Stimulated activated naive B cell treated with anti-CD40 and anti-IgM and Interleukin-4, amounts not matched to agents 10 μg/mL and 1 μg/mL and 100 μg/mL, for 72 hours (primary cell): ENCODE measurements around the gene PARVG.
A peak's percentile ranks its signal among the peaks of the same experiment; 100 is the strongest.

Experiments used
- ATAC-seq, 2 donors: fragments of 150-1000 bp; cut with Tn5 transposase; replicated peaks; 2 replicates each; pipeline ENCODE4 v1.10.0; 2021; ENCODE audit warnings: moderate library complexity in 1 of 2
- DNase-seq: peaks from one replicate; pipeline ENCODE4 v3.0.0; 2021
- H3K27ac Mint-ChIP-seq: one replicate; pipeline ENCODE4 v1.8.0; 2022; ENCODE audit warnings: mild to moderate bottlenecking, mixed read lengths
- H3K27me3 Mint-ChIP-seq, 2 donors: one replicate each; pipeline ENCODE4 v1.8.0; 2022; ENCODE audit warnings: mixed read lengths in 2 of 2
- H3K36me3 Mint-ChIP-seq, 2 donors: one replicate each; pipeline ENCODE4 v1.8.0; 2022; ENCODE audit warnings: mixed read lengths in 2 of 2, mild to moderate bottlenecking in 1 of 2
- H3K4me1 Mint-ChIP-seq, 2 donors: one replicate each; pipeline ENCODE4 v1.8.0; 2022; ENCODE audit warnings: mixed read lengths in 2 of 2, mild to moderate bottlenecking in 1 of 2
- H3K4me3 Mint-ChIP-seq, 2 donors: one replicate each; pipeline ENCODE4 v1.8.0; 2022; ENCODE audit warnings: mild to moderate bottlenecking in 2 of 2, mixed read lengths in 2 of 2, moderate library complexity in 1 of 2
- H3K9me3 Mint-ChIP-seq, 2 donors: one replicate each; pipeline ENCODE4 v1.8.0; 2022; ENCODE audit warnings: mixed read lengths in 2 of 2, mild to moderate bottlenecking in 1 of 2

Gene PARVG

GRCh38 chr22:44180706-44181032 lies at the start of gene PARVG:
PARVG (plus strand) TSS chr22:44180925; CDS start chr22:44183330, 2,405 bp downstream.
- H3K27me3 Mint-ChIP-seq, result no peaks in the 10 kb centered on the region
- DNase-seq (peak; percentile 58), ATAC-seq (peak; percentile 62 to 66)
- H3K4me1 Mint-ChIP-seq, result peaks cover 29 to 59% of the 10 kb centered on the region in 2 donors
- peaks cover 0 to 4% of the 10 kb centered on the region in 2 donors for H3K9me3 Mint-ChIP-seq
- peaks cover 15 to 28% of the 10 kb centered on the region in 2 donors for H3K36me3 Mint-ChIP-seq
- peak within 1 kb of the TSS; percentile 85 to 89 for H3K4me3 Mint-ChIP-seq
- H3K27ac Mint-ChIP-seq, result peak within 1 kb of the TSS; percentile 96

GRCh38 chr22:44131412-44131811 lies 49.3 kb upstream of the PARVG start:
- Mint-ChIP-seq H3K4me3 (no peak overlapping the region), H3K36me3 (peaks cover 86 to 91% of the 10 kb centered on the region in 2 donors), H3K27me3 (peaks cover 0 to 7% of the 10 kb centered on the region in 2 donors), H3K9me3 (peaks cover 13 to 14% of the 10 kb centered on the region in 2 donors), H3K4me1 (peaks cover 15 to 35% of the 10 kb centered on the region in 2 donors), H3K27ac (peak overlapping the region; percentile 45)
- DNase-seq (no peak), ATAC-seq (no peak)

GRCh38 chr22:44131989-44132685 lies 48.6 kb upstream of the PARVG start:
- peaks cover 17 to 34% of the 10 kb centered on the region in 2 donors for H3K4me1 Mint-ChIP-seq
- DNase-seq (no peak), ATAC-seq (no peak)
- no peak overlapping the region for H3K27ac Mint-ChIP-seq
- peaks cover 86 to 91% of the 10 kb centered on the region in 2 donors for H3K36me3 Mint-ChIP-seq
- peaks cover 18 to 19% of the 10 kb centered on the region in 2 donors for H3K9me3 Mint-ChIP-seq
- no peak overlapping the region for H3K4me3 Mint-ChIP-seq
- peaks cover 0 to 7% of the 10 kb centered on the region in 2 donors for H3K27me3 Mint-ChIP-seq

- Mint-ChIP-seq H3K36me3 (peaks cover 88 to 91% of the 10 kb centered on the region in 2 donors), H3K9me3 (peaks cover 16 to 18% of the 10 kb centered on the region in 2 donors)
Measured at GRCh38 chr22:44132724-44133123, 48.0 kb upstream of the PARVG start.

GRCh38 chr22:44133161-44133560 lies 47.6 kb upstream of the PARVG start:
- Mint-ChIP-seq H3K36me3 (peaks cover 90 to 91% of the 10 kb centered on the region in 2 donors), H3K27me3 (peaks cover 0 to 7% of the 10 kb centered on the region in 2 donors)
- no peak for DNase-seq

More at GRCh38 chr22:44132724-44133123, 48.0 kb upstream of the PARVG start:
- Mint-ChIP-seq H3K4me3 (no peak overlapping the region), H3K27ac (no peak overlapping the region), H3K27me3 (peaks cover 0 to 7% of the 10 kb centered on the region in 2 donors), H3K4me1 (peaks cover 12 to 28% of the 10 kb centered on the region in 2 donors)
- DNase-seq, result no peak
- ATAC-seq, result no peak

GRCh38 chr22:44133901-44134571 lies 46.7 kb upstream of the PARVG start:
- H3K9me3 Mint-ChIP-seq, result peaks cover 17 to 20% of the 10 kb centered on the region in 2 donors
- H3K27me3 Mint-ChIP-seq, result peaks cover 0 to 7% of the 10 kb centered on the region in 2 donors
- H3K4me1 Mint-ChIP-seq, result peaks cover 10 to 16% of the 10 kb centered on the region in 2 donors
- DNase-seq (no peak), ATAC-seq (no peak)
- no peak overlapping the region for H3K27ac Mint-ChIP-seq
- H3K36me3 Mint-ChIP-seq, result peaks cover 92 to 93% of the 10 kb centered on the region in 2 donors
- no peak overlapping the region for H3K4me3 Mint-ChIP-seq

More at GRCh38 chr22:44133161-44133560, 47.6 kb upstream of the PARVG start:
- Mint-ChIP-seq H3K4me3 (no peak overlapping the region), H3K4me1 (peaks cover 12 to 24% of the 10 kb centered on the region in 2 donors), H3K27ac (no peak overlapping the region), H3K9me3 (peaks cover 17 to 20% of the 10 kb centered on the region in 2 donors)
- ATAC-seq, result no peak

GRCh38 chr22:44136112-44136511 lies 44.6 kb upstream of the PARVG start:
- DNase-seq (no peak), ATAC-seq (no peak)
- no peak overlapping the region for H3K27ac Mint-ChIP-seq
- H3K4me1 Mint-ChIP-seq, result peaks cover 6 to 7% of the 10 kb centered on the region in 2 donors
- H3K9me3 Mint-ChIP-seq, result peaks cover 17 to 20% of the 10 kb centered on the region in 2 donors
- peaks cover 0 to 5% of the 10 kb centered on the region in 2 donors for H3K27me3 Mint-ChIP-seq
- peaks cover 84 to 90% of the 10 kb centered on the region in 2 donors for H3K36me3 Mint-ChIP-seq
- H3K4me3 Mint-ChIP-seq, result no peak overlapping the region

GRCh38 chr22:44136786-44137185 lies 43.9 kb upstream of the PARVG start:
- Mint-ChIP-seq H3K27ac (peak overlapping the region; percentile 51), H3K36me3 (peaks cover 83 to 88% of the 10 kb centered on the region in 2 donors), H3K4me3 (no peak overlapping the region), H3K9me3 (peaks cover 17 to 20% of the 10 kb centered on the region in 2 donors), H3K4me1 (peaks cover 1 to 6% of the 10 kb centered on the region in 2 donors), H3K27me3 (no peaks in the 10 kb centered on the region)
- no peak for ATAC-seq
- no peak for DNase-seq

GRCh38 chr22:44137415-44137814 lies 43.3 kb upstream of the PARVG start:
- peaks cover 0 to 6% of the 10 kb centered on the region in 2 donors for H3K4me1 Mint-ChIP-seq
- no peaks in the 10 kb centered on the region for H3K27me3 Mint-ChIP-seq
- no peak overlapping the region for H3K4me3 Mint-ChIP-seq
- ATAC-seq (no peak), DNase-seq (no peak)
- H3K9me3 Mint-ChIP-seq, result peaks cover 17 to 20% of the 10 kb centered on the region in 2 donors
- peaks cover 77 to 86% of the 10 kb centered on the region in 2 donors for H3K36me3 Mint-ChIP-seq
- no peak overlapping the region for H3K27ac Mint-ChIP-seq

- ATAC-seq, result no peak
- Mint-ChIP-seq H3K4me1 (peaks cover 4 to 6% of the 10 kb centered on the region in 2 donors), H3K36me3 (peaks cover 71 to 81% of the 10 kb centered on the region in 2 donors), H3K27ac (no peak overlapping the region), H3K4me3 (no peak overlapping the region), H3K27me3 (no peaks in the 10 kb centered on the region), H3K9me3 (peaks cover 17 to 20% of the 10 kb centered on the region in 2 donors)
- DNase-seq, result no peak
Measured at GRCh38 chr22:44139773-44140172, 41.0 kb upstream of the PARVG start.

- DNase-seq, result no peak
- Mint-ChIP-seq H3K27ac (no peak overlapping the region), H3K4me1 (peaks cover 4 to 5% of the 10 kb centered on the region in 2 donors), H3K27me3 (no peaks in the 10 kb centered on the region), H3K4me3 (no peak overlapping the region), H3K9me3 (peaks cover 3% of the 10 kb centered on the region in 2 donors), H3K36me3 (peaks cover 60 to 81% of the 10 kb centered on the region in 2 donors)
- ATAC-seq, result no peak
Measured at GRCh38 chr22:44142421-44143104, 38.2 kb upstream of the PARVG start.

- Mint-ChIP-seq H3K4me1 (peaks cover 4 to 5% of the 10 kb centered on the region in 2 donors), H3K4me3 (no peak overlapping the region), H3K9me3 (no peaks in the 10 kb centered on the region), H3K36me3 (peaks cover 59 to 81% of the 10 kb centered on the region in 2 donors), H3K27ac (no peak overlapping the region), H3K27me3 (no peaks in the 10 kb centered on the region)
- no peak for DNase-seq
- ATAC-seq, result no peak
Measured at GRCh38 chr22:44143105-44143474, 37.6 kb upstream of the PARVG start.

GRCh38 chr22:44143579-44143978 lies 37.1 kb upstream of the PARVG start:
- ATAC-seq, result no peak
- no peak for DNase-seq
- Mint-ChIP-seq H3K4me3 (no peak overlapping the region), H3K27me3 (no peaks in the 10 kb centered on the region), H3K4me1 (peaks cover 4 to 5% of the 10 kb centered on the region in 2 donors), H3K9me3 (no peaks in the 10 kb centered on the region), H3K36me3 (peaks cover 59 to 81% of the 10 kb centered on the region in 2 donors), H3K27ac (peak overlapping the region; percentile 78)

- ATAC-seq, result no peak
- Mint-ChIP-seq H3K4me1 (peaks cover 4 to 5% of the 10 kb centered on the region in 2 donors), H3K9me3 (no peaks in the 10 kb centered on the region)
Measured at GRCh38 chr22:44144046-44144569, 36.6 kb upstream of the PARVG start.

More at GRCh38 chr22:44144046-44144569, 36.6 kb upstream of the PARVG start:
- peaks cover 58 to 80% of the 10 kb centered on the region in 2 donors for H3K36me3 Mint-ChIP-seq
- no peak for DNase-seq
- H3K27me3 Mint-ChIP-seq, result no peaks in the 10 kb centered on the region
- peak overlapping the region; percentile 78 for H3K27ac Mint-ChIP-seq
- no peak overlapping the region for H3K4me3 Mint-ChIP-seq
